ENCODE results near the gene RAB8A. TPM values are rescaled to one million over a fixed set of nuclear protein-coding genes. Genes with fewer than 3 reads are reported as not detected.

Gene RAB8A
- total RNA-seq, 1 experiment from 2014 or later = 126 TPM

DNA sequence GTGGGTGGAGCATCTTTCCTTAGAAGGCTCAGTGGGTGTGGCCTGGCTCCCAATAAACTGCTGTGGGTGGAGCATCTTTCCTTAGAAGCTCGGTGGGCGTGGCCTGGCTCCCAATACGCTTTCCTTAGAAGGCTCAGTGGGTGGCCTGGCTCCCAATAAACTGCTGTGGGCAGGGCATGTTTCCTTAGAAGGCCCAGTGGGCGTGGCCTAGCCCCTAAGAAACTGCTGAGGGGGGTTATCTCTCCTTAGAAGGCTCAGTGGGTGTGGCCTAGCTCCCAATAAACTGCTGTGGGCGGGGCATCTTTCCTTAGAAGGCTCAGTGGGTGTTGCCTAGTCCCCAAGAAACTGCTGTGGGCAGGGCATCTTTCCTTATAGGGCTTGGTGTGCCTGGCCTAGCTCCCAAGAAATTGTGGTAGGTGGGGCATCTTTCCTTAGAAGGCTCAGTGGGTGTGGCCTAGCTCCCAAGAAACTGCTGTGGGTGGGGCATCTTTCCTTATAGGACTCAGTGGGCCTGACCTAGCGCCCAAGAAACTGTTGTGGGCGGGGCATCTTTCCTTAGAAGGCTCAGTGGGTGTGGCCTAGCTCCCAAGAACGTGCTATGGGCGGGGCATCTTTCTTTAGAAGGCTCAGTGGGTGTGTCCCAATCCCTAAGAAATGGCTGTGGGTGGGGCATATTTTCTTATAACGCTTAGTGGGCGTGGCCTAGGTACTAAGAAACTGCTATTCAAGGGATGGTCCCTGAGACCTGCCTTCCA, 42.1 kb downstream of the RAB8A start:
- peak; percentile 46 for DNase-seq (ENCODE audit: low spot score)
- no TSS peak for BruUV-seq (replicated peaks)
- Histone ChIP-seq H3K27me3 (replicated peaks; ENCODE audit: insufficient read depth, low read depth, low read length, poor library complexity) (no peaks in the 10 kb centered on the region), H3K4me3 (ENCODE audit: low read depth, low read length, poor library complexity, severe bottlenecking) (no peak overlapping the region), H3K36me3 (ENCODE audit: insufficient read depth, low read length, poor library complexity, severe bottlenecking) (no peaks in the 10 kb centered on the region), H3K9me3 (ENCODE audit: low read depth, low read length, poor library complexity, severe bottlenecking) (no peaks in the 10 kb centered on the region), H3K4me1 (ENCODE audit: insufficient read depth, low read length, poor library complexity, severe bottlenecking) (no peaks in the 10 kb centered on the region), H3K27ac (ENCODE audit: low read depth, low read length, poor library complexity, severe bottlenecking) (no peak overlapping the region)
- TF ChIP-seq CTCF (conservative IDR thresholded peaks at IDR 0.05; ENCODE audit: low read depth, low read length) = no peak
- TF ChIP-seq EZH2 (IDR thresholded peaks at IDR 0.05; ENCODE audit: borderline replicate concordance, low read depth, low read length, poor library complexity, severe bottlenecking) = no peak
- POLR2A ChIA-PET (ENCODE audit: low non-redundant PET) = no interaction called here
- CTCF ChIA-PET = no interaction called here
- intact Hi-C loops (cut with micrococcal nuclease; ENCODE audit: unreplicated experiment) = no loop called here

GRCh38 chr19:16154557-16154956, 42.9 kb downstream of the RAB8A start:
- no peaks in the 10 kb centered on the region for H3K4me1 ChIP-seq (ENCODE audit: insufficient read depth, low read length, poor library complexity, severe bottlenecking)
- no peak overlapping the region for H3K27ac ChIP-seq (ENCODE audit: low read depth, low read length, poor library complexity, severe bottlenecking)
- no peaks in the 10 kb centered on the region for H3K27me3 ChIP-seq (replicated peaks; ENCODE audit: insufficient read depth, low read depth, low read length, poor library complexity)
- no peaks in the 10 kb centered on the region for H3K36me3 ChIP-seq (ENCODE audit: insufficient read depth, low read length, poor library complexity, severe bottlenecking)
- TF ChIP-seq EZH2 (IDR thresholded peaks at IDR 0.05; ENCODE audit: borderline replicate concordance, low read depth, low read length, poor library complexity, severe bottlenecking) = no peak
- TF ChIP-seq CTCF (conservative IDR thresholded peaks at IDR 0.05; ENCODE audit: low read depth, low read length) = no peak
- no peak overlapping the region for H3K4me3 ChIP-seq (ENCODE audit: low read depth, low read length, poor library complexity, severe bottlenecking)
- DNase-seq (ENCODE audit: low spot score) = no peak
- H3K9me3 ChIP-seq (ENCODE audit: low read depth, low read length, poor library complexity, severe bottlenecking) = no peaks in the 10 kb centered on the region
- CTCF ChIA-PET = no interaction called here
- POLR2A ChIA-PET (ENCODE audit: low non-redundant PET) = no interaction called here
- intact Hi-C loops (cut with micrococcal nuclease; ENCODE audit: unreplicated experiment) = no loop called here
- no TSS peak for BruUV-seq (replicated peaks)

DNA sequence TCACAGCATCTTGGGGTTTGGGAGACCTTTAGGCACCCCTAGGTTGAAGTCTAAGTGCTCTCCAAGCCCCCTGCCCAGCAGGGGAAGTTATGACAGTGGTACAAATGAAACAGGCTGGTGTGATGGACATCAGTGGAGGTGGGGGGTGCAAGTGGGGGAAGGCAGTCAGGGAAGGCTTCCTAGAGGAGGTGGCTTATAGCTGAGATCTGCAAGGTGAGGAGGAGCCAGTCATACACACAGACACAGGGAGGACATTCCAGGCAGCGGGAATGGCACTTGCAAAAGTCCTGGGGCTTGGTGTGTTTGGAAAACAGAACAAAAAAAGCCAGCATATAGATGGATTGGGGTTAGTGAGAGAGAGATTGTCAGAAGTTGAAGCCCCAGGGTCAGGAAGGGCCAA, 43.4 kb downstream of the RAB8A start:
- Histone ChIP-seq H3K27me3 (replicated peaks; ENCODE audit: insufficient read depth, low read depth, low read length, poor library complexity) (no peaks in the 10 kb centered on the region), H3K36me3 (ENCODE audit: insufficient read depth, low read length, poor library complexity, severe bottlenecking) (no peaks in the 10 kb centered on the region), H3K4me1 (ENCODE audit: insufficient read depth, low read length, poor library complexity, severe bottlenecking) (no peaks in the 10 kb centered on the region), H3K9me3 (ENCODE audit: low read depth, low read length, poor library complexity, severe bottlenecking) (no peaks in the 10 kb centered on the region), H3K4me3 (ENCODE audit: low read depth, low read length, poor library complexity, severe bottlenecking) (no peak overlapping the region), H3K27ac (ENCODE audit: low read depth, low read length, poor library complexity, severe bottlenecking) (no peak overlapping the region)
- no TSS peak for BruUV-seq (replicated peaks)
- intact Hi-C loops (cut with micrococcal nuclease; ENCODE audit: unreplicated experiment) = no loop called here
- DNase-seq (ENCODE audit: low spot score) = no peak
- TF ChIP-seq EZH2 (IDR thresholded peaks at IDR 0.05; ENCODE audit: borderline replicate concordance, low read depth, low read length, poor library complexity, severe bottlenecking) (no peak), CTCF (conservative IDR thresholded peaks at IDR 0.05; ENCODE audit: low read depth, low read length) (no peak)
- ChIA-PET POLR2A (ENCODE audit: low non-redundant PET) (no interaction called here), CTCF (no interaction called here)

Data from A673 (cell line).